HepG2 (cell line): ENCODE results near the gene MCM6. TPM values are rescaled to one million over a fixed set of nuclear protein-coding genes. Genes with fewer than 3 reads are reported as not detected.

Source experiments
- GMEB1 ChIP-seq: sonication (generic); formaldehyde crosslinking; IDR thresholded peaks from 2 replicates; pipeline ENCODE4 v1.5.1; 2020; ENCODE audit warnings: missing genetic modification reagents, mild to moderate bottlenecking, borderline replicate concordance
- HOMEZ ChIP-seq: IDR thresholded peaks from 2 replicates; pipeline ENCODE4 v1.6.1; 2016; ENCODE audit warnings: low read depth
- HOXA3 ChIP-seq: sonication (generic); formaldehyde crosslinking; IDR thresholded peaks from 2 replicates; pipeline ENCODE4 v1.5.0; 2020; ENCODE audit warnings: missing genetic modification reagents
- KDM5B ChIP-seq: sonication (generic); formaldehyde crosslinking; IDR thresholded peaks from 2 replicates; pipeline ENCODE4 v1.4.0; 2020; ENCODE audit warnings: missing genetic modification reagents, mild to moderate bottlenecking, borderline replicate concordance
- RAD21 ChIP-seq: fragments of 450-650 bp; formaldehyde crosslinking; IDR thresholded peaks from 2 replicates; pipeline ENCODE4 v1.5.0; 2020; ENCODE audit warnings: mild to moderate bottlenecking
- RARG ChIP-seq: sonication (generic); formaldehyde crosslinking; IDR thresholded peaks from 2 replicates; pipeline ENCODE4 v1.4.0; 2020; ENCODE audit warnings: low read depth, mild to moderate bottlenecking, missing genetic modification reagents
- RBAK ChIP-seq: sonication (generic); formaldehyde crosslinking; IDR thresholded peaks from 2 replicates; pipeline ENCODE4 v1.5.1; 2020; ENCODE audit warnings: mild to moderate bottlenecking, missing genetic modification reagents
- TBP ChIP-seq: sonication (generic); formaldehyde crosslinking; IDR thresholded peaks from 2 replicates; pipeline ENCODE4 v1.5.0; 2020; ENCODE audit warnings: missing genetic modification reagents
- THYN1 ChIP-seq: sonication (generic); formaldehyde crosslinking; IDR thresholded peaks from 2 replicates; pipeline ENCODE4 v1.8.1; 2023; ENCODE audit warnings: low read depth, mild to moderate bottlenecking, moderate library complexity, missing genetic modification reagents, borderline replicate concordance
- ZFAT ChIP-seq: sonication (generic); formaldehyde crosslinking; conservative IDR thresholded peaks from 2 replicates; pipeline ENCODE4 v1.8.1; 2023; ENCODE audit warnings: missing genetic modification reagents, inconsistent platforms
- ZNF430 ChIP-seq: sonication (generic); formaldehyde crosslinking; IDR thresholded peaks from 2 replicates; pipeline ENCODE4 v1.9.0; 2021; ENCODE audit warnings: mild to moderate bottlenecking, missing genetic modification reagents
- ZNF468 ChIP-seq: sonication (generic); formaldehyde crosslinking; IDR thresholded peaks from 2 replicates; pipeline ENCODE4 v1.8.0; 2022; ENCODE audit warnings: mild to moderate bottlenecking, moderate library complexity, missing genetic modification reagents
- polyA plus RNA-seq, 8 experiments: library from polyadenylated mRNA; depleted of rRNA in 3 of 8; stranded (reverse) in 7 of 8; unstranded in 1 of 8; fragments of >200 nt; fragmentation: Illumina TruSeq in 4 of 8; extraction: Trizol in 4 of 8; gene quantifications; 2 replicates each; pipeline versions ENCODE4 v1.2.1 to v1.2.3, GENCODE V29; 2011 to 2016; ENCODE audit warnings: low read depth in 4 of 8, missing spikeins in 1 of 8, mixed read lengths in 1 of 8; ENCODE audit not compliant: insufficient read depth in 1 of 8
- total RNA-seq, 5 experiments: library from RNA; depleted of rRNA; stranded (reverse); fragments of >200 nt; fragmentation: Illumina TruSeq; extraction: Trizol; gene quantifications; 2 replicates each; pipeline ENCODE4 v1.2.3, GENCODE V29; 2016; ENCODE audit warnings: low read depth in 1 of 5
- TF ChIP-seq, protein P1 (sequence below): sonication (generic); formaldehyde crosslinking; IDR thresholded peaks from 2 replicates; pipeline ENCODE4 v1.4.0; 2020; ENCODE audit warnings: low read depth, missing genetic modification reagents
- TF ChIP-seq, protein P2 (sequence below): sonication (generic); formaldehyde crosslinking; IDR thresholded peaks from 2 replicates; pipeline ENCODE4 v1.9.0; 2022; ENCODE audit warnings: missing genetic modification reagents, mild to moderate bottlenecking, borderline replicate concordance
- TF ChIP-seq, protein P3 (sequence below): sonication (generic); formaldehyde crosslinking; IDR thresholded peaks from 2 replicates; pipeline ENCODE4 v1.4.0; 2020; ENCODE audit warnings: missing genetic modification reagents
- TF ChIP-seq, protein P4 (sequence below): sonication (generic); formaldehyde crosslinking; IDR thresholded peaks from 2 replicates; pipeline ENCODE4 v1.4.0; 2020; ENCODE audit warnings: missing genetic modification reagents, low read depth, mild to moderate bottlenecking, borderline replicate concordance

MCM6 gene
- total and polyA plus RNA-seq, 2 of the 13 experiments (the other 11 are each of a cell fraction or from before 2014, with no cell fraction given), result 9.7 to 18.7 TPM

- no peak for TF ChIP-seq HOMEZ (CRISPR knock-in tag)
- TF ChIP-seq, protein P1, sequence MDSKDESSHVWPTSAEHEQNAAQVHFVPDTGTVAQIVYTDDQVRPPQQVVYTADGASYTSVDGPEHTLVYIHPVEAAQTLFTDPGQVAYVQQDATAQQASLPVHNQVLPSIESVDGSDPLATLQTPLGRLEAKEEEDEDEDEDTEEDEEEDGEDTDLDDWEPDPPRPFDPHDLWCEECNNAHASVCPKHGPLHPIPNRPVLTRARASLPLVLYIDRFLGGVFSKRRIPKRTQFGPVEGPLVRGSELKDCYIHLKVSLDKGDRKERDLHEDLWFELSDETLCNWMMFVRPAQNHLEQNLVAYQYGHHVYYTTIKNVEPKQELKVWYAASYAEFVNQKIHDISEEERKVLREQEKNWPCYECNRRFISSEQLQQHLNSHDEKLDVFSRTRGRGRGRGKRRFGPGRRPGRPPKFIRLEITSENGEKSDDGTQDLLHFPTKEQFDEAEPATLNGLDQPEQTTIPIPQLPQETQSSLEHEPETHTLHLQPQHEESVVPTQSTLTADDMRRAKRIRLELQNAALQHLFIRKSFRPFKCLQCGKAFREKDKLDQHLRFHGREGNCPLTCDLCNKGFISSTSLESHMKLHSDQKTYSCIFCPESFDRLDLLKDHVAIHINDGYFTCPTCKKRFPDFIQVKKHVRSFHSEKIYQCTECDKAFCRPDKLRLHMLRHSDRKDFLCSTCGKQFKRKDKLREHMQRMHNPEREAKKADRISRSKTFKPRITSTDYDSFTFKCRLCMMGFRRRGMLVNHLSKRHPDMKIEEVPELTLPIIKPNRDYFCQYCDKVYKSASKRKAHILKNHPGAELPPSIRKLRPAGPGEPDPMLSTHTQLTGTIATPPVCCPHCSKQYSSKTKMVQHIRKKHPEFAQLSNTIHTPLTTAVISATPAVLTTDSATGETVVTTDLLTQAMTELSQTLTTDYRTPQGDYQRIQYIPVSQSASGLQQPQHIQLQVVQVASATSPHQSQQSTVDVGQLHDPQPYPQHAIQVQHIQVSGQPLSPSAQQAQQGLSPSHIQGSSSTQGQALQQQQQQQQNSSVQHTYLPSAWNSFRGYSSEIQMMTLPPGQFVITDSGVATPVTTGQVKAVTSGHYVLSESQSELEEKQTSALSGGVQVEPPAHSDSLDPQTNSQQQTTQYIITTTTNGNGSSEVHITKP (CRISPR knock-in tag), result no peak
- TF ChIP-seq THYN1 (CRISPR knock-in tag), result no peak
- TF ChIP-seq, protein P2, sequence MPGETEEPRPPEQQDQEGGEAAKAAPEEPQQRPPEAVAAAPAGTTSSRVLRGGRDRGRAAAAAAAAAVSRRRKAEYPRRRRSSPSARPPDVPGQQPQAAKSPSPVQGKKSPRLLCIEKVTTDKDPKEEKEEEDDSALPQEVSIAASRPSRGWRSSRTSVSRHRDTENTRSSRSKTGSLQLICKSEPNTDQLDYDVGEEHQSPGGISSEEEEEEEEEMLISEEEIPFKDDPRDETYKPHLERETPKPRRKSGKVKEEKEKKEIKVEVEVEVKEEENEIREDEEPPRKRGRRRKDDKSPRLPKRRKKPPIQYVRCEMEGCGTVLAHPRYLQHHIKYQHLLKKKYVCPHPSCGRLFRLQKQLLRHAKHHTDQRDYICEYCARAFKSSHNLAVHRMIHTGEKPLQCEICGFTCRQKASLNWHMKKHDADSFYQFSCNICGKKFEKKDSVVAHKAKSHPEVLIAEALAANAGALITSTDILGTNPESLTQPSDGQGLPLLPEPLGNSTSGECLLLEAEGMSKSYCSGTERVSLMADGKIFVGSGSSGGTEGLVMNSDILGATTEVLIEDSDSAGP (CRISPR knock-in tag), result peak; percentile 46
- TF ChIP-seq ZNF430 (CRISPR knock-in tag), result peak; percentile 86
- TF ChIP-seq, protein P3, sequence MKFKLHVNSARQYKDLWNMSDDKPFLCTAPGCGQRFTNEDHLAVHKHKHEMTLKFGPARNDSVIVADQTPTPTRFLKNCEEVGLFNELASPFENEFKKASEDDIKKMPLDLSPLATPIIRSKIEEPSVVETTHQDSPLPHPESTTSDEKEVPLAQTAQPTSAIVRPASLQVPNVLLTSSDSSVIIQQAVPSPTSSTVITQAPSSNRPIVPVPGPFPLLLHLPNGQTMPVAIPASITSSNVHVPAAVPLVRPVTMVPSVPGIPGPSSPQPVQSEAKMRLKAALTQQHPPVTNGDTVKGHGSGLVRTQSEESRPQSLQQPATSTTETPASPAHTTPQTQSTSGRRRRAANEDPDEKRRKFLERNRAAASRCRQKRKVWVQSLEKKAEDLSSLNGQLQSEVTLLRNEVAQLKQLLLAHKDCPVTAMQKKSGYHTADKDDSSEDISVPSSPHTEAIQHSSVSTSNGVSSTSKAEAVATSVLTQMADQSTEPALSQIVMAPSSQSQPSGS (CRISPR knock-in tag), result no peak
- TF ChIP-seq HOXA3 (CRISPR knock-in tag), result peak; percentile 63; the same call in 1 of the 2 replicates
- peak; percentile 53 for TF ChIP-seq GMEB1 (CRISPR knock-in tag)
- TF ChIP-seq RARG (CRISPR knock-in tag), result no peak
- no peak for TF ChIP-seq ZFAT
- no peak for TF ChIP-seq RAD21
- TF ChIP-seq TBP, result no peak
- TF ChIP-seq RBAK (CRISPR knock-in tag), result no peak
- peak; percentile 89 for TF ChIP-seq KDM5B
- TF ChIP-seq, protein P4, sequence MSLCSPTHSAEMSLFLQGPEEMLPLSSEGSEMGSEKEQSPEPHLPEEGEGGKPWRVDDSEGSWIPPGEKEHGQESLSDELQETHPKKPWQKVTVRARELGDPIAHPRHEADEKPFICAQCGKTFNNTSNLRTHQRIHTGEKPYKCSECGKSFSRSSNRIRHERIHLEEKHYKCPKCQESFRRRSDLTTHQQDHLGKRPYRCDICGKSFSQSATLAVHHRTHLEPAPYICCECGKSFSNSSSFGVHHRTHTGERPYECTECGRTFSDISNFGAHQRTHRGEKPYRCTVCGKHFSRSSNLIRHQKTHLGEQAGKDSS (CRISPR knock-in tag), result no peak
- no peak for TF ChIP-seq ZNF468 (CRISPR knock-in tag)
These were observed at the start of gene MCM6 (continued) for GRCh38 chr2:135876066-135876711.
